ENCODE data around the gene TENT4B.
"Not testable (repeated sequence)": the region's sequence is repeated elsewhere in the genome, so short reads cannot be mapped to it uniquely, and the experiment has no call there.

The TENT4B gene

GRCh38 chr16:50152807-50153595, at the start of gene TENT4B:
Gene TENT4B (plus strand): TSS chr16:50153306. CDS start chr16:50153622, 316 bp downstream.
- peak; percentile 91 for DNase-seq

- DNase-seq: no peak
Observed at GRCh38 chr16:50103764-50104163, 49.3 kb upstream of the TENT4B start.

DNA sequence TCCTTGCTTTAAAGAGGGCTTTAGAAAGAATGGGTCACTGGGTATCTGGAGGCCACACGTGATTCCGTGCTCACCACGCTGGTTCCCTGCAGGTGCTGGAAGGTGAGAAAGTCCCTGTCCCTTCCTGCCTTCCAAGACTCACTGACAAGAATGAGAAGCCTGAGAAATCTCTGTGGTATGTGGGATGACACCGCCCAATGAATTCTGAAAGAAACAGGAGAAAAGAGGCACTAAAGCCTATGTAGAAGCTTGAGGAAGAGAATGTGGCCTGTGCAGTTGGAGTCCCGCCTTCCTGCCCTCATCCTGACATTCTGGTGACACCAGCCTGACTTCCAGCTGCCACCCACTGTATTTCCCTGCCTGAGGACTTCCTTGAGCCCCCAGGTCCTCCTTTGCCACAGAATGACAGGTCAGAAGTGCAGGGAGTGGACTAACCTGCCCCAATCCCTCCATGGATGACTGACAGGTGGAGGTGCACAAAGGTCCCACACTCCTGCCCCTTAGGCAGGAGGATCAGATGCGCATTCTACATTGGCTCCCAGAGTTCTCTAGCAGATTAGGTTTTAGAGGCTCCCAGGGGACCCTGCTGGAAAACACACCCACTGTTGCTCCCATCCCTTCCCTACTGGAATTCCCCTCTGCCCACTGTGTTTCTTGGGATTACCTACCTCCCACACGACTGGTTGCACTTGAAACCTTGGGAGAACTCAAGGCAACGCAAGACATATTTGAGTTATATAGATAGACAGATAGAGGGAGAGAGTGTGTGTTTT, 38.6 kb upstream of the TENT4B start:
- no peak for DNase-seq

DNA sequence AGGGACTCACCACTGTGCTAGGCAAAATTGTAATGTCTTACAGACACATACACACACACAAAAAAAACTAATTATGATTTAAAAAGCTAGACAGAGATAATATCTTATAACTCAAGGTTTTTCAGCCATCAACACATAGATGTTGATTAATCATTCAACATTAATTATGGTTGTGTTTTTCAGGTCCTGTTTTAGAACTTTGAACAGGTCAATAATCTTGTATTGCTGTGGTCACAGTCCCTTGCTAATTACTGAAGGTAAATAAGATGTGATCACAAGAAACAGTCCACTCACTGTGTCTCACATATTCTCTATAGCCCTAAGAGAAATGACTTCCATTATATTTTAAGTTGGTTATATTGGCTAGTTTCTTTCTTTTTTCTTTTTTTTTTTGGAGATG, 32.4 kb upstream of the TENT4B start:
- DNase-seq: no peak

- DNase-seq: no peak
Observed at GRCh38 chr16:50121278-50121677, 31.8 kb upstream of the TENT4B start.

DNA sequence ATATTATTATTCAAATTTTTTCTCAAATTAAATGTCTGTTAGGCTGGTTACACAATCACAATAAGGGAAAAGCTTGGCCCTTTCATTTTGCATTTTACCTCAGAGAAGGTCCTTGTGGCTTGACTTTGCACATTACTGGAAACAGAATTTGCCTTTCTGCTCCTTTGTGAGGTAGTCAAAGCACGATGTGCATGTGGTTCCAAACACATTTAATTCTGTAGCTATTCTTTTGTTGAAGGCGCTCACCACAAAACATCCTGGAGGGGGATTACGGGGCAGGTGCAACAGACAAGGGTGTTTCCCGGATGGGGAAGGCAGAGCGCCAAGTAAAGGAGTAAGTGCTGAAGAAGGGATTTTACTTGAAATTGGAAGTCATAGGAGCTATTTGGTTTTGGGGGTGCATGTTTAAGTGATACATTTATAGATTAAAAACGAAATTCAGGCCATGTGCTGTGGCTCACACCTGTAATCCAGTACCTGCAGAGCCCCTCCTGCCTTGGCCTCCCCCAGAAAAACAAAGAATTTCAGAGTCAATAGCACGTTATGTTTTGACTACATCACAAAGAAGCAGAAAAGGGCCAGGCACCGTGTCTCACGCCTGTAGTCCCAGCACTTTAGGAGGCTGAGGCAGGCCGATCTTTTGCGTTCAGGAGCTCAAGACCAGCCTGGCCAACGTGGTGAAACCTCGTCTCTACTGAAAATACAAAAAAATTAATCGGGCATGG, 31.2 kb upstream of the TENT4B start:
- DNase-seq: no peak

DNA sequence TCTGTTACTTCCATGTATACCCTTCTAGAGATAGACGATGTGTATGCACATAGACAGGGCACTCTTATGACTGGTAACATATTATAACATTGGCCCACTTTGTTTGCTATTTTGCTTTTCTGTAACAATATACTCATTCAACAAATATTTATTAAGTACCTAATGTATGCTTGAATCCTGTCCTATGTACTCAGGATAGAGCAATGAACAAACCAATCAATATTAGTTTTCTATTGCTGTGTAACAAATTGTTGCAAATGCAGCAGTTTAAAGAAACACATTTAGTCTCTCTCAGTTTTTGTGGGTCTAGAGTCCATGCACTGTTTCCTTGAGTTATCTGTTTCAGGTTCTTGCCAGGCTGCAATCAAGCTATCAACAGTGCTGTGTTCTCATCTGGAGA, 29.7 kb upstream of the TENT4B start:
- no peak for DNase-seq

- no peak for DNase-seq
Observed at GRCh38 chr16:50124769-50125168, 28.3 kb upstream of the TENT4B start.

DNA sequence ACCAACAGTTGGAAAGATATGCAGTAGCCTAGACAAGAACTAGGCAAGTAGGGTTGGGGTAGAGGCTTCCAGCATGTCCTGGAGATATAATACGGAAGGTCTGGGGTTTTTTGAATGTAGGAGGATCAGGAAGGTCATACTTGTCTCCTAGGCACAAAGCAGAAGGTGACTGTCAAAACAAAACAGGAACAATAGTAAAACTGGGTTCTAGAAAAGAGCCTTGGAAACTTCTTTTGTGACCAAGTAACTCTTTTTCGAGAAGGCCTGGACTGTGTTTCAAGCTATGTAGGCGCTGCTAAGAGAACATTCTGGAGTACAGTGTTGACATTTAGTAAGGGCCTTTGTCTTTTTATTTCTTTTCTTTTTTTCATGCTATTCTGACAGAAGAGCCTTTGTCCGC, 26.9 kb upstream of the TENT4B start:
- DNase-seq: no peak

- not testable (repeated sequence) for DNase-seq
Observed at GRCh38 chr16:50132571-50132970, 20.5 kb upstream of the TENT4B start.

GRCh38 chr16:50133214-50133613, 19.9 kb upstream of the TENT4B start:
- DNase-seq: no peak

DNA sequence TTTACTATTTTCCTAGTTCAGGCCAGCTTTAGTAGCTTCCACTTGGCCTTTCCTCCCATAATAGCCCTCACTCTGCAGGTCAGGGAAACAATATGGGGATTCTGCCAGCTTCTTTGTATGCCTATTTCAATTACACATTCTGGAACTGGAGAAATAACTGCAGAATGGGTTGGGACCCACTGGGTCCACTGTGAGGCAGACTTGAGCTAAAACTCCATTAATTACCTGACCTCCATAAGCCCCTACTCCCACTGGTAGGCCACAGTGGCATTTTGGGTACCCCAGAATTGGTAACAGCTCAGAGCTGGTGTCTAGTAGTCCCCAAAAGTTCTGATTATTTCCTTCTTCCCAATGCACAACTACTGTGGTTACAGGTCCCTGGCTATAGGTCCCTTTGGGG, 16.7 kb upstream of the TENT4B start:
- DNase-seq: no peak

DNA sequence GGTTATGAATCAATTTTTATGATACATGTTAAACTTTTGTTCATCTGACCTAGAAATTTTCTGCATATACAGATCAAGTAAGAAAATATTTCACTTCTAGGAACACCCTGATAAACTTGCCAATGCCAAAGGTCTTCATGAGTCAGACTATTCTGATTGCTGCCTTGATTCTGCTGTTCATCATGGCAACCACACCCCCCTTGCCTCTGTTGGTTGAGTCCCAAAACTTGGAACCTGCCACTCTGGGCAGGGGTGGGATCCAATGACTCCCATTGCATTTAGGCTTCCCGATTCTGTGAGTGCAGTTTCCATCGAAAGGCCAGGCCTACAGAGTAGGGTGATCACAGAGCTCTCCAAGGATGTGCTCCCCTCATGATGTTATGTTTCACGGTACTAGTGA, 15.8 kb upstream of the TENT4B start:
- DNase-seq: no peak

- no peak for DNase-seq
Observed at GRCh38 chr16:50139580-50139979, 13.5 kb upstream of the TENT4B start.

GRCh38 chr16:50144211-50144610, 8.9 kb upstream of the TENT4B start:
- no peak for DNase-seq

GRCh38 chr16:50146479-50147435, 6.3 kb upstream of the TENT4B start:
- no peak for DNase-seq

DNA sequence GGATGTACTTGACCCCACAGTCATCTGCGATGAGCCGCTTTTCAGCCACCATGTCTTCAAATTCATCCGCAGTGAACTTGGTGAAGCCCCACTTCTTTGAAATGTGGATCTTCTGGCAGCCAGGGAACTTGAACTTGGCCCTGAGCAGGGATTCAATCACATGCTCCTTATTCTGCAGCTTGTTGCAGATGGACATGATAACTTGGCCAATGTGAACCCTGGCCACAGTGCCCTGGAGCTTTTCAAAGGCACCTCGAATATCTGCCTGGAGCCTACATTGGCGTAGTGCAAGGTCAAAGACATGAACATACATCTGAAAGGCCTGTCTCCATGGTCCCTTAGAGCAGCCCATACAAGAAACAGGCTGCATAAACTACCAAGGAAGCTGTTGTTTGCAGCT, 1.8 kb upstream of the TENT4B start:
- no peak for DNase-seq

- DNase-seq: no peak
Observed at GRCh38 chr16:50151756-50152155, 1.4 kb upstream of the TENT4B start.

- DNase-seq: no peak
Observed at GRCh38 chr16:50152351-50152806, 727 bp upstream of the TENT4B start.

DNA sequence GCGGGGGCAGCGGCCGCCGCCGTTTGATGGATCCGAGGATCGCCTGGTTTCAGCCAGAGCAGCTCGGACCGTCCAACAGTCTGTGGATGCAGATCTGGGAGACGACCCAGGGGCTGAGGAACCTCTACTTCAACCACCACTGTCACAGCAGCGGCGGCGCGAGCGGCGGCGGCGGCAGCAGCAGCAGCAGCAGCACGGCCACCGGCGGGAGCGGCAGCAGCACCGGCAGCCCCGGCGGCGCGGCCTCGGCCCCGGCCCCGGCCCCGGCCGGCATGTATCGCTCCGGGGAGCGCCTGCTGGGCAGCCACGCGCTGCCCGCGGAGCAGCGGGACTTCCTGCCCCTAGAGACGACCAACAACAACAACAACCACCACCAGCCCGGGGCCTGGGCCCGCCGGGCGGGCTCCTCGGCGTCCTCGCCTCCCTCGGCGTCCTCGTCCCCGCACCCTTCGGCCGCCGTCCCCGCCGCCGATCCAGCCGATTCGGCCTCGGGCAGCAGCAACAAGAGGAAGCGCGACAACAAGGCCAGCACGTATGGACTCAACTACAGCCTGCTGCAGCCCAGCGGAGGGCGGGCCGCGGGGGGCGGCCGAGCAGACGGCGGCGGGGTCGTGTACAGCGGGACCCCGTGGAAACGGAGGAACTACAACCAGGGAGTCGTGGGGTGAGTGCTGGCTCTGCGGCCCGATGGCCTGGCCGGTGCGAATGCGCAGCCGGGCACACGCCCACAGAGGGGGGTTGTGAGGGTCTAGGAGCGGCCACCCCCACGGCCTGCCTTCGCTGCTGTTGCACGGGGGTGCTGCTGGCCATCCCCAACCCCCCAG, 702 bp downstream of the TENT4B start:
- peak; percentile 39 for DNase-seq

GRCh38 chr16:50154420-50154950, 1.4 kb downstream of the TENT4B start:
- peak; percentile 30 for DNase-seq

Measured in femur (tissue), 1 donor.